ENCODE measurements around the gene MEF2A.
A peak's percentile ranks its signal among the peaks of the same experiment; 100 is the strongest.

The MEF2A gene

DNA sequence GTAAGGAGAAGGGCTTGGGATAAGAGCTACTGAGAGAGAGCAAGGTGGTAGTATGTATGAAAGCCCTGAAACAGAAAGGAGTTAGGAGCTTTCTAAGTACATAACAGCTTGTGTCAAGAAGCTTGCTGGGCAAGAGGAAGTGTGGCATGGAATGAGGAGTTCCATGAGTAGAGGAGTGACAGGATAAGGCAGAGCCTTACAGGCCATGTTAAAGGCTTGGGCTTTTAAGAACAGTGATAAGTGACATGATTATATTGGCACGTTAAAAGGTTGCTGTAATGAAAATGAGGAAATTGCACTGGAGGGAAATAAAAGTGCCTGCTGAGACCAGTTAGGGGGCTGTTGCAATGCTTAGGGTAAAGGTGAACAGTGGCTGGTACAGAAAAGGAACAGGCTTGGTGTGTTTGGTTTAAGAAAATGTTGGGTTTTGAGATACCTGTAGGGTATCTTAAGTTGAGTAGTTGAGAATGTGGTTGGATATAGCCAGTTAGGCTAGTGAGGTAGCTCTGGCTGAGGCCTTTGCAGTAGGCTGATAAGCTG lies 49.0 kb downstream of the MEF2A start:
- TF ChIP-seq SPI1 (IDR thresholded peaks at IDR 0.05; ENCODE audit: low read depth, low read length) (peak; percentile 62), POU2F2 (IDR thresholded peaks at IDR 0.05; ENCODE audit: low read depth, low read length) (no peak)
- no peak for DNase-seq (ENCODE audit: insufficient read length, low spot score)
- FAIRE-seq, result peak; percentile 55

DNA sequence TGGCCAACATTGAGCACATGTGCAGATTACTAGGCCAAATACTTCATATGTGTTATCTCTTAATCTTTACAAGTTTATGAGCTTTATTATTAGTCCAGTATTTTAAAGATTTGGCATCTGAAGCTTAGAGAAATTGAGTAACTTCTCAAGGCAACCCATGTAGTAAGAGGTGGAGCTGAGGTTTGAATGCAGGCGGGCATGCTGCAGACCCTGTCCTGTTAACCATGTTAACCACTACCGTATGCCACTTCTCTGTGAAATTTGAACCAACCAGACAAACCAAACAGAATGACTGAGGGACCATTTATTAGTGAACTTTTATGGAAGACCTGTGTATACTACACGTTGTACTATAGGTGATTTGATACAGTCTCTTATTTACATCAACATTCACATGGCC lies 49.7 kb downstream of the MEF2A start:
- FAIRE-seq, result no peak
- no peak for TF ChIP-seq PAX5 (IDR thresholded peaks at IDR 0.05; ENCODE audit: insufficient read depth, low read length, severe bottlenecking)
- TF ChIP-seq TAF1 (IDR thresholded peaks at IDR 0.05; ENCODE audit: low read depth, low read length), result no peak
- TF ChIP-seq POLR2A (IDR thresholded peaks at IDR 0.05; ENCODE audit: low read depth, low read length), result no peak
- TF ChIP-seq SPI1 (IDR thresholded peaks at IDR 0.05; ENCODE audit: low read depth, low read length), result no peak
- TF ChIP-seq POLR2AphosphoS5 (IDR thresholded peaks at IDR 0.05; ENCODE audit: low read depth, low read length), result no peak
- no peak for TF ChIP-seq POU2F2 (IDR thresholded peaks at IDR 0.05; ENCODE audit: low read depth, low read length)
- no peak for DNase-seq (ENCODE audit: insufficient read length, low spot score)

DNA sequence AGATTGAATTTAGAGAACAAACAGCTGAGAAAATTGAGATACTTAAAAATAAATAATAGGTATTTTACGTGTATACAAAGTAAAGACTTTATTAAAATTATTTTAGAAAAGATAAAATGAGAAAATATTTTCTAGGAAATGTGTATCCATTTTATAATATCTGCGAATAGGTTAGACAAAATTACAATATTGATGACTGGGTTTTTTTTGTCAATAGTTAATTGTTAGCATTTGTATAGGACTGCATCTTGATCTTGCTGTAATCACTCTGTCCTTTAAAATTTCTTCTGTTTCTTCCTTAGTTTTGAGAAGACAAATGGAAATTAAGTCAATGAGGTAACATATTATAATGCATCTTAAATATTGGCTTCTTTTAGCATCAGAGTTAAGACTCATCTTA lies 50.3 kb downstream of the MEF2A start:
- FAIRE-seq (no peak), DNase-seq (ENCODE audit: insufficient read length, low spot score) (no peak)
- TF ChIP-seq POLR2AphosphoS5 (IDR thresholded peaks at IDR 0.05; ENCODE audit: low read depth, low read length) (no peak), PAX5 (IDR thresholded peaks at IDR 0.05; ENCODE audit: insufficient read depth, low read length, severe bottlenecking) (no peak), POLR2A (IDR thresholded peaks at IDR 0.05; ENCODE audit: low read depth, low read length) (no peak), POU2F2 (IDR thresholded peaks at IDR 0.05; ENCODE audit: low read depth, low read length) (no peak), SPI1 (IDR thresholded peaks at IDR 0.05; ENCODE audit: low read depth, low read length) (no peak), TAF1 (IDR thresholded peaks at IDR 0.05; ENCODE audit: low read depth, low read length) (no peak)

- DNase-seq (ENCODE audit: insufficient read length, low spot score) (no peak), FAIRE-seq (no peak)
- TF ChIP-seq POLR2A (IDR thresholded peaks at IDR 0.05; ENCODE audit: low read depth, low read length), result no peak
- TF ChIP-seq POU2F2 (IDR thresholded peaks at IDR 0.05; ENCODE audit: low read depth, low read length), result no peak
- TF ChIP-seq PAX5 (IDR thresholded peaks at IDR 0.05; ENCODE audit: insufficient read depth, low read length, severe bottlenecking), result no peak
- TF ChIP-seq TAF1 (IDR thresholded peaks at IDR 0.05; ENCODE audit: low read depth, low read length), result no peak
- no peak for TF ChIP-seq SPI1 (IDR thresholded peaks at IDR 0.05; ENCODE audit: low read depth, low read length)
- no peak for TF ChIP-seq POLR2AphosphoS5 (IDR thresholded peaks at IDR 0.05; ENCODE audit: low read depth, low read length)
Observed at GRCh38 chr15:99616773-99617342, 51.1 kb downstream of the MEF2A start.

DNA sequence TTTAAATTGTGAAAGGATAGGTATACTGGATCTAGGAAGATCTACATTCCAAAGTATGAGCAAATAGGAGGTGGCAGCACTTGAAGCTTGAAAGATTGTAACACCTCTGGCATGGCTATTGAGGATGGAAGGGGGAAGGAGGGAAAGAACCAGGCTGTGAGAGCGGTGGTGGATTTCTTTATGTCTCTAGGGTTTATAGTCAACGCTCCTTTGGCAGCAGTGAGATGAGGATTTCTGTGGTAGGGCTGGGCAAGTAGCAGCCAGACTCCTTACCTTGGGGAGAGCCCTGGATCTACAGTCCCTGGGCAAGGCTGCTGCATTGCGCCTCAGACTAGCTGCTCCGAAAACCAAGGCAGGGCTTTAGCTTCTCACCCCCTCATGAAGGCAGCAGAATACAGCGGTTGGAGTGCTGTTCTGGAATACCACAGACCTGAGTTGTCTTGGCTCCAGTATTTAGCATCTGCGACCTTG lies 53.2 kb downstream of the MEF2A start:
- no peak for TF ChIP-seq SPI1 (IDR thresholded peaks at IDR 0.05; ENCODE audit: low read depth, low read length)
- no peak for TF ChIP-seq POLR2A (IDR thresholded peaks at IDR 0.05; ENCODE audit: low read depth, low read length)
- no peak for TF ChIP-seq TAF1 (IDR thresholded peaks at IDR 0.05; ENCODE audit: low read depth, low read length)
- TF ChIP-seq PAX5 (IDR thresholded peaks at IDR 0.05; ENCODE audit: insufficient read depth, low read length, severe bottlenecking), result no peak
- TF ChIP-seq POU2F2 (IDR thresholded peaks at IDR 0.05; ENCODE audit: low read depth, low read length), result no peak
- TF ChIP-seq POLR2AphosphoS5 (IDR thresholded peaks at IDR 0.05; ENCODE audit: low read depth, low read length), result no peak
- DNase-seq (ENCODE audit: insufficient read length, low spot score) (no peak), FAIRE-seq (no peak)

DNA sequence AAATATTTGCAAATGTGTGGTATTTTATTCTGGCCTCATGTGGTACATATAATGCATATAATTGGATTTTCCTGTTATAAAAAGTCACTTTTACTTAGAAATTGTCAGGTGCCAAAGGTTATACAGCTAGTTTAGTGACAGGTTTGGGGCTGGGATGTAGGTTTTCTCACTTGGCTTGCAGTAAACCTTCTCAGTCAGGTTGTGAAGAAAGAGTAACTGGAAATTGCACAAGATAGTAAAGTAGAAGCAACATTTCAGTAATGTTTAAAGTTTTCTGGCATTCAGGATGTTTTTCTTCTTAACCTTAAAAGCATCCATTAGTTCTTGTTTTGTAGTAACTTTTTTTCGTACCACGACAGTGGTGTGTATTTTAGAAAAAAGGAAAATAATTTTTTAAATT lies 53.9 kb downstream of the MEF2A start:
- TF ChIP-seq POLR2AphosphoS5 (IDR thresholded peaks at IDR 0.05; ENCODE audit: low read depth, low read length), result no peak
- TF ChIP-seq SPI1 (IDR thresholded peaks at IDR 0.05; ENCODE audit: low read depth, low read length), result no peak
- TF ChIP-seq POLR2A (IDR thresholded peaks at IDR 0.05; ENCODE audit: low read depth, low read length), result no peak
- no peak for TF ChIP-seq TAF1 (IDR thresholded peaks at IDR 0.05; ENCODE audit: low read depth, low read length)
- no peak for TF ChIP-seq PAX5 (IDR thresholded peaks at IDR 0.05; ENCODE audit: insufficient read depth, low read length, severe bottlenecking)
- TF ChIP-seq POU2F2 (IDR thresholded peaks at IDR 0.05; ENCODE audit: low read depth, low read length), result no peak
- FAIRE-seq, result no peak
- DNase-seq (ENCODE audit: insufficient read length, low spot score), result no peak

DNA sequence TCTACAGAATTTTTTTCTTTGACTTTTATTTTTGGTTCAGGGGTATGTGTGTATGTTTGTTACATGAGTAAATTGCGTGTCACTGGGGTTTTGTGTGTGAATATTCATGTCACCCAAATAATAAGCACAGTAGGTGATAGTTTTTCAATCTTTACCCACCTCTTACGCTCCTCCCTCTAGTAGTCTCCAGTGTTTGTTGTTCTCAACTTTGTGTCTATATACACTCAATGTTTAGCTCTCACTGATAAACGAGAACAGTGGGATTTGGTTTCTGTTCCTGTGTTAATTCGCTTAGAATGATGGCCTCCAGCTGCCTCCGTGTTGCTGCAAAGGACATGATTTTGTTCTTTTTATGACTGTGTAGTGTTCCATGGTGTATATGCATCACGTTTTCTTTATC lies 54.4 kb downstream of the MEF2A start:
- DNase-seq (ENCODE audit: insufficient read length, low spot score) (no peak), FAIRE-seq (no peak)
- no peak for TF ChIP-seq POLR2A (IDR thresholded peaks at IDR 0.05; ENCODE audit: low read depth, low read length)
- TF ChIP-seq POLR2AphosphoS5 (IDR thresholded peaks at IDR 0.05; ENCODE audit: low read depth, low read length), result no peak
- no peak for TF ChIP-seq PAX5 (IDR thresholded peaks at IDR 0.05; ENCODE audit: insufficient read depth, low read length, severe bottlenecking)

DNA sequence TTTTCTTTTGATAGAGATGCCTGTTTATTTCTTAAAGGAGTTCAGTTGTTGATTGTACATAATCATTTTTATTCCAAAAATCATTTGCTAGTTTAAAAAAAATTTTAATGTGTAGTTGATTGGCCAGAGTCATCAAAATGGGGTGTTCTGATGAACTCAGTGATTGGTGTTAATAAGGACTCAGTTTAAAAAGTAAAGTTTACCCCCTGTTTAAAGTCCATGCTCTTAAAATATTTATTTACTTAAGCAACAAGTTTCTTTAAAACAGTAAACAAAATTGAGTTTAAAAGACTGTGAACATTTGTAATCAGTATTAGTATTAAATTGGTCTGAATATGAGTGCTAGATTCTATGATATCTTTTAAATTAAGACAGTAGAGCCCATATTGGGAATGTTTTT lies 56.0 kb downstream of the MEF2A start:
- FAIRE-seq (no peak), DNase-seq (ENCODE audit: insufficient read length, low spot score) (no peak)
- TF ChIP-seq POU2F2 (IDR thresholded peaks at IDR 0.05; ENCODE audit: low read depth, low read length) (no peak), TAF1 (IDR thresholded peaks at IDR 0.05; ENCODE audit: low read depth, low read length) (no peak), POLR2AphosphoS5 (IDR thresholded peaks at IDR 0.05; ENCODE audit: low read depth, low read length) (no peak), POLR2A (IDR thresholded peaks at IDR 0.05; ENCODE audit: low read depth, low read length) (no peak), PAX5 (IDR thresholded peaks at IDR 0.05; ENCODE audit: insufficient read depth, low read length, severe bottlenecking) (no peak)

- DNase-seq (ENCODE audit: insufficient read length, low spot score) (no peak), FAIRE-seq (no peak)
- TF ChIP-seq PAX5 (IDR thresholded peaks at IDR 0.05; ENCODE audit: insufficient read depth, low read length, severe bottlenecking) (no peak), POU2F2 (IDR thresholded peaks at IDR 0.05; ENCODE audit: low read depth, low read length) (no peak), POLR2AphosphoS5 (IDR thresholded peaks at IDR 0.05; ENCODE audit: low read depth, low read length) (no peak), SPI1 (IDR thresholded peaks at IDR 0.05; ENCODE audit: low read depth, low read length) (no peak), TAF1 (IDR thresholded peaks at IDR 0.05; ENCODE audit: low read depth, low read length) (no peak), POLR2A (IDR thresholded peaks at IDR 0.05; ENCODE audit: low read depth, low read length) (no peak)
Observed at GRCh38 chr15:99628374-99629001, 62.7 kb downstream of the MEF2A start.
